Keratinocyte (primary cell): Measurements from ENCODE around the gene ZSCAN31. TPM values are rescaled to one million over a fixed set of nuclear protein-coding genes. Genes with fewer than 3 reads are reported as not detected.

Experiments
- DNase-seq: peaks from one replicate; pipeline ENCODE4 v3.0.0-alpha.2; 2011; ENCODE audit warnings: low read depth, missing footprints, low spot score
- FAIRE-seq: peaks from 2 replicates; lab custom pipeline; 2011; peaks lifted over from hg19 to GRCh38; lab: Jason Lieb, UNC
- H2AFZ ChIP-seq: 2 replicates; pipeline ENCODE4 v1.6.0; 2012; ENCODE audit warnings: low read length, control low read depth, inconsistent platforms; ENCODE audit not compliant: control insufficient read depth
- H3K27ac ChIP-seq: 2 replicates; pipeline ENCODE4 v1.5.1; 2011; ENCODE audit warnings: low read length; ENCODE audit not compliant: control insufficient read depth, insufficient read depth
- H3K27me3 ChIP-seq: 3 replicates; pipeline ENCODE4 v1.6.0; 2011; ENCODE audit warnings: low read length; ENCODE audit not compliant: control insufficient read depth, insufficient read depth; ENCODE audit errors: extremely low read depth
- H3K36me3 ChIP-seq, 2 experiments: 2 replicates in 1 of 2; 3 replicates in 1 of 2; pipeline ENCODE4 v1.5.1; 2011; ENCODE audit warnings: low read length in 2 of 2, mild to moderate bottlenecking in 1 of 2; ENCODE audit not compliant: control insufficient read depth in 2 of 2, insufficient read depth in 2 of 2; ENCODE audit errors: extremely low read depth in 1 of 2
- H3K4me1 ChIP-seq: 3 replicates; pipeline ENCODE4 v1.5.1; 2011; ENCODE audit warnings: low read length; ENCODE audit not compliant: control insufficient read depth, insufficient read depth; ENCODE audit errors: extremely low read depth
- H3K4me2 ChIP-seq: 3 replicates; pipeline ENCODE4 v1.6.0; 2011; ENCODE audit warnings: low read depth, low read length; ENCODE audit not compliant: control insufficient read depth, insufficient read depth; ENCODE audit errors: extremely low read depth
- H3K4me3 ChIP-seq, 3 experiments: fragments of 200-600 bp in 1 of 3; sonication (generic) in 1 of 3; 2 replicates in 2 of 3; 3 replicates in 1 of 3; pipeline ENCODE4 v1.5.1; 2011 to 2016; ENCODE audit warnings: low read length in 3 of 3, mild to moderate bottlenecking in 3 of 3, control low read depth in 2 of 3, inconsistent platforms in 1 of 3, low read depth in 1 of 3, mixed read lengths in 1 of 3, mixed run types in 1 of 3, moderate library complexity in 1 of 3; ENCODE audit not compliant: control insufficient read depth in 2 of 3, insufficient read depth in 2 of 3; ENCODE audit errors: extremely low read depth in 1 of 3
- H3K79me2 ChIP-seq: 2 replicates; pipeline ENCODE4 v1.6.0; 2012; ENCODE audit warnings: low read length; ENCODE audit not compliant: control insufficient read depth, insufficient read depth
- H3K9ac ChIP-seq: 3 replicates; pipeline ENCODE4 v1.6.0; 2011; ENCODE audit warnings: low read length; ENCODE audit not compliant: control insufficient read depth, insufficient read depth; ENCODE audit errors: extremely low read depth
- H3K9me1 ChIP-seq: 3 replicates; pipeline ENCODE4 v1.6.0; 2011; ENCODE audit warnings: low read length; ENCODE audit not compliant: control insufficient read depth, insufficient read depth; ENCODE audit errors: extremely low read depth
- H3K9me3 ChIP-seq: 2 replicates; pipeline ENCODE4 v1.5.1; 2012; ENCODE audit warnings: low read depth, low read length; ENCODE audit not compliant: control insufficient read depth
- H4K20me1 ChIP-seq: 3 replicates; pipeline ENCODE4 v1.6.0; 2011; ENCODE audit warnings: low read length; ENCODE audit not compliant: control insufficient read depth, insufficient read depth; ENCODE audit errors: extremely low read depth
- EZH2 ChIP-seq: IDR thresholded peaks from one replicate; pipeline ENCODE4 v1.6.1; 2012; ENCODE audit warnings: inconsistent platforms, mild to moderate bottlenecking, low read length, moderate library complexity
- dilution Hi-C: fragments of 300-500 bp; cut with MboI; formaldehyde crosslinking; loops from one replicate; pipeline ENCODE4 v1.7.0; 2020; ENCODE audit warnings: low sequenced_read_pairs; ENCODE audit not compliant: extremely low pct_ligation_motif_present
- polyA plus RNA-seq, 5 experiments: library from polyadenylated mRNA; depleted of rRNA in 3 of 5; stranded (reverse) in 3 of 5; stranded (forward) in 1 of 5; unstranded in 1 of 5; fragments of >200 nt; gene quantifications; 1 replicate in 1 of 5; 2 replicates in 3 of 5; 3 replicates in 1 of 5; pipeline versions ENCODE4 v1.2.1 to v1.2.3, GENCODE V29; 2011 to 2012; ENCODE audit warnings: missing spikeins in 2 of 5, low read depth in 1 of 5, low replicate concordance in 1 of 5
- TF ChIP-seq, protein P1 (sequence below), 3 experiments: IDR thresholded peaks in 1 of 3; conservative IDR thresholded peaks in 1 of 3; optimal IDR thresholded peaks in 1 of 3; 2 replicates in 2 of 3; 3 replicates in 1 of 3; pipeline versions ENCODE3 to v1.5.1; 2011; ENCODE audit warnings: low read length in 3 of 3, mild to moderate bottlenecking in 3 of 3, moderate library complexity in 2 of 3, control low read depth in 1 of 3, inconsistent platforms in 1 of 3; ENCODE audit not compliant: insufficient read depth in 2 of 3; ENCODE audit errors: extremely low read depth in 1 of 3

ZSCAN31 gene
- polyA plus RNA-seq, 1 donor (not counting 4 experiments of a cell fraction or from before 2014, with no cell fraction given), result 14.4 TPM

DNA sequence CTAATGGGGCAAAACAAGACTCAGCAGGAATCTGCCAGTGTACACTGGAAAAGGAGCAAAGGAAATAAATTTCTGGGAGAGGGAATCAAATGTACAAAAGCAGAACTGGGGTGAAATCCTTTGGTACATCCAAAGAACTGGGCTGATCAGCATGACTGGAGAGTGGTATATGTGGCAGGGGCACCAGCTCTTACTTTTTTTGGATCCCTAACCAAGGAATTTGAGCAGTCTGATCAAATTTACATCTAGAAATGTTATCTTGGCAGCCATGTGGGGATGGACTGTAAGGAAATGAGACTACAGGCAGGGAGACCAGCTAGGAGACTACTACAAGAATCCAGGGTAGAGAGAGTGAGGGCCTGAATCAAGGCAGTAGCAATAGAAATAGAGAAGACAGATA lies 1.2 kb upstream of the ZSCAN31 start:
- Histone ChIP-seq H3K27ac (no peak overlapping the region), H4K20me1 (no peaks in the 10 kb centered on the region), H3K4me2 (peak overlapping the region; percentile 95), H3K9me3 (no peaks in the 10 kb centered on the region), H3K9ac (no peak overlapping the region), H3K79me2 (no peaks in the 10 kb centered on the region), H3K27me3 (no peaks in the 10 kb centered on the region), H3K9me1 (no peaks in the 10 kb centered on the region), H2AFZ (peak overlapping the region; percentile 87), H3K4me1 (peaks cover 13% of the 10 kb centered on the region), H3K36me3 (no peaks in the 10 kb centered on the region), H3K4me3 (peak overlapping the region in 1 of 3 experiments; percentile 81)
- no peak for FAIRE-seq
- TF ChIP-seq, protein P1, sequence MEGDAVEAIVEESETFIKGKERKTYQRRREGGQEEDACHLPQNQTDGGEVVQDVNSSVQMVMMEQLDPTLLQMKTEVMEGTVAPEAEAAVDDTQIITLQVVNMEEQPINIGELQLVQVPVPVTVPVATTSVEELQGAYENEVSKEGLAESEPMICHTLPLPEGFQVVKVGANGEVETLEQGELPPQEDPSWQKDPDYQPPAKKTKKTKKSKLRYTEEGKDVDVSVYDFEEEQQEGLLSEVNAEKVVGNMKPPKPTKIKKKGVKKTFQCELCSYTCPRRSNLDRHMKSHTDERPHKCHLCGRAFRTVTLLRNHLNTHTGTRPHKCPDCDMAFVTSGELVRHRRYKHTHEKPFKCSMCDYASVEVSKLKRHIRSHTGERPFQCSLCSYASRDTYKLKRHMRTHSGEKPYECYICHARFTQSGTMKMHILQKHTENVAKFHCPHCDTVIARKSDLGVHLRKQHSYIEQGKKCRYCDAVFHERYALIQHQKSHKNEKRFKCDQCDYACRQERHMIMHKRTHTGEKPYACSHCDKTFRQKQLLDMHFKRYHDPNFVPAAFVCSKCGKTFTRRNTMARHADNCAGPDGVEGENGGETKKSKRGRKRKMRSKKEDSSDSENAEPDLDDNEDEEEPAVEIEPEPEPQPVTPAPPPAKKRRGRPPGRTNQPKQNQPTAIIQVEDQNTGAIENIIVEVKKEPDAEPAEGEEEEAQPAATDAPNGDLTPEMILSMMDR (optimal IDR thresholded peaks at IDR 0.05 in 1 of 3, IDR thresholded peaks at IDR 0.05 in 1 of 3, conservative IDR thresholded peaks at IDR 0.05 in 1 of 3; ENCODE audit: extremely low read depth in 1 of 3, insufficient read depth in 2 of 3, low read length in 3 of 3), result no peak
- no peak for TF ChIP-seq EZH2
- DNase-seq, result no peak
- dilution Hi-C loops, result no loop called here

DNA sequence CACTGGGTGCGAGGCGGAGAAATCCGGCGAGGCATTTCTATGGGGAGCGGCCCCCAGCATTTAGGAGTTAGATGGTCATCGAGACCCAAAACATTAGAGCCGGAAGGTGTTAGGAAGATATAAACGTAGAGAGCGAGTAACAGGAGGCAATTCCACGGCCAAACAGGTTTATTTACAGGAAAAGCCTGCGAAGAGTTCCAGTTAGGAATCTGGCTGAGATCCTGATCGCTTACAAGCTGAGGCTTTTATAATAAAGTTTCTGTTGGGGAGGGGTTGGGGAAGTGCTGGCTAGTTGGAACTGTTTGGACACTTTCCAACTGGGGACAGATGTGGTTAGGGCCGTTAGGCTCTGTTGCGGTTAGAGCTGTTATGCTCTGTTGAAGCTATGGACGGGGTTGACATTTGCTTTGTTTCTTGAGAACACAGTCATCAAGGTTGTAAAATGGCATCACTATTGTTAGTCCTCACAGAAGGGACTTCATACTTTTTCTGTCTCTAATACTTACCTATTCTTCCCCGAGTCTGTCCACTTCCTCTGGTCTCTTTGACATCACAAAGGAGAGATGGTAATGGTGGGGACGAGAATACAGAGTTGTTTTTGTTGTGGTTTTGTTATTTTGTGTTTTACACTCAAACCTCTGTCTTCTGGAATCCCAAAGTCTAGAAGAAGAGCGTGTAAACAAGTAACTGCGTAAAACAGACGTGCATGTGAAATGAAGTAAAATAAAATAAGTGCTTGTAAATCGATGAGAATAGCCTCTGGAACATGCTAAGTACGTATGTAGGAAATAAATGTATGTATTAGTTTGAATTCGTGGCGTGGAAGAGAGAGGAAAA lies 554 bp upstream of the ZSCAN31 start:
- no peak for FAIRE-seq
- peak overlapping the region; percentile 51 to 85 (median 81) for H3K4me3 ChIP-seq

More for the DNA sequence above, 554 bp upstream of the ZSCAN31 start:
- Histone ChIP-seq H3K27me3 (no peaks in the 10 kb centered on the region), H3K79me2 (no peaks in the 10 kb centered on the region), H2AFZ (peak overlapping the region; percentile 87), H3K36me3 (no peaks in the 10 kb centered on the region), H3K4me1 (peaks cover 13% of the 10 kb centered on the region), H3K9me3 (no peaks in the 10 kb centered on the region), H3K9ac (peak overlapping the region; percentile 82), H4K20me1 (no peaks in the 10 kb centered on the region), H3K27ac (peak overlapping the region; percentile 86), H3K9me1 (no peaks in the 10 kb centered on the region), H3K4me2 (peak overlapping the region; percentile 95)
- no peak for DNase-seq
- TF ChIP-seq, protein P1 (optimal IDR thresholded peaks at IDR 0.05 in 1 of 3, IDR thresholded peaks at IDR 0.05 in 1 of 3, conservative IDR thresholded peaks at IDR 0.05 in 1 of 3; ENCODE audit: extremely low read depth in 1 of 3, insufficient read depth in 2 of 3, low read length in 3 of 3), result no peak
- no peak for TF ChIP-seq EZH2
- dilution Hi-C loops, result no loop called here
